ENCODE measurements around the gene MSL1.

DNA sequence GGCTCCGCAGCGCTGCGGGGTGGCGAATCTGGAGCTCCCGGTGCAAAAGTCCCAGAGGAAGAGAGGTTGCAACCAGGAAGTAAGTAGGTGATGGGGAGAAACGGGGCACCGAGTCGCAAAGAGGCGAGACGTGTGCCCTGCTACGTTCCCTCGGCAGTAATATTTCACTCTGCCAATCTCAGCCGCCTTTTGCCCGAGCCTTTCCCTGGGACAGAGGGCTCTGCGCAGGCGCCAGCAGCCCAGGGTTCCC, 21.4 kb upstream of the MSL1 start, which contains the start of gene NR1D1:
- TF ChIP-seq, protein P1, sequence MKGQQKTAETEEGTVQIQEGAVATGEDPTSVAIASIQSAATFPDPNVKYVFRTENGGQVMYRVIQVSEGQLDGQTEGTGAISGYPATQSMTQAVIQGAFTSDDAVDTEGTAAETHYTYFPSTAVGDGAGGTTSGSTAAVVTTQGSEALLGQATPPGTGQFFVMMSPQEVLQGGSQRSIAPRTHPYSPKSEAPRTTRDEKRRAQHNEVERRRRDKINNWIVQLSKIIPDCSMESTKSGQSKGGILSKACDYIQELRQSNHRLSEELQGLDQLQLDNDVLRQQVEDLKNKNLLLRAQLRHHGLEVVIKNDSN (IDR thresholded peaks at IDR 0.05) = no peak
- TF ChIP-seq, protein P2, sequence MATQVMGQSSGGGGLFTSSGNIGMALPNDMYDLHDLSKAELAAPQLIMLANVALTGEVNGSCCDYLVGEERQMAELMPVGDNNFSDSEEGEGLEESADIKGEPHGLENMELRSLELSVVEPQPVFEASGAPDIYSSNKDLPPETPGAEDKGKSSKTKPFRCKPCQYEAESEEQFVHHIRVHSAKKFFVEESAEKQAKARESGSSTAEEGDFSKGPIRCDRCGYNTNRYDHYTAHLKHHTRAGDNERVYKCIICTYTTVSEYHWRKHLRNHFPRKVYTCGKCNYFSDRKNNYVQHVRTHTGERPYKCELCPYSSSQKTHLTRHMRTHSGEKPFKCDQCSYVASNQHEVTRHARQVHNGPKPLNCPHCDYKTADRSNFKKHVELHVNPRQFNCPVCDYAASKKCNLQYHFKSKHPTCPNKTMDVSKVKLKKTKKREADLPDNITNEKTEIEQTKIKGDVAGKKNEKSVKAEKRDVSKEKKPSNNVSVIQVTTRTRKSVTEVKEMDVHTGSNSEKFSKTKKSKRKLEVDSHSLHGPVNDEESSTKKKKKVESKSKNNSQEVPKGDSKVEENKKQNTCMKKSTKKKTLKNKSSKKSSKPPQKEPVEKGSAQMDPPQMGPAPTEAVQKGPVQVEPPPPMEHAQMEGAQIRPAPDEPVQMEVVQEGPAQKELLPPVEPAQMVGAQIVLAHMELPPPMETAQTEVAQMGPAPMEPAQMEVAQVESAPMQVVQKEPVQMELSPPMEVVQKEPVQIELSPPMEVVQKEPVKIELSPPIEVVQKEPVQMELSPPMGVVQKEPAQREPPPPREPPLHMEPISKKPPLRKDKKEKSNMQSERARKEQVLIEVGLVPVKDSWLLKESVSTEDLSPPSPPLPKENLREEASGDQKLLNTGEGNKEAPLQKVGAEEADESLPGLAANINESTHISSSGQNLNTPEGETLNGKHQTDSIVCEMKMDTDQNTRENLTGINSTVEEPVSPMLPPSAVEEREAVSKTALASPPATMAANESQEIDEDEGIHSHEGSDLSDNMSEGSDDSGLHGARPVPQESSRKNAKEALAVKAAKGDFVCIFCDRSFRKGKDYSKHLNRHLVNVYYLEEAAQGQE (IDR thresholded peaks at IDR 0.05; ENCODE audit: low read depth) = no peak
- no peak for TF ChIP-seq RAD21 (IDR thresholded peaks at IDR 0.05; ENCODE audit: low read depth)
- TF ChIP-seq NFIC (IDR thresholded peaks at IDR 0.05) = no peak
- no peak for TF ChIP-seq CEBPB (IDR thresholded peaks at IDR 0.05)
- TF ChIP-seq, protein P3, sequence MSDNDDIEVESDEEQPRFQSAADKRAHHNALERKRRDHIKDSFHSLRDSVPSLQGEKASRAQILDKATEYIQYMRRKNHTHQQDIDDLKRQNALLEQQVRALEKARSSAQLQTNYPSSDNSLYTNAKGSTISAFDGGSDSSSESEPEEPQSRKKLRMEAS (IDR thresholded peaks at IDR 0.05) = no peak
